ENCODE measurements around the gene IL16. TPM values are rescaled to one million over a fixed set of nuclear protein-coding genes. Genes with fewer than 3 reads are reported as not detected.

Gene IL16
- total and polyA plus RNA-seq, 7 experiments from 2014 or later: 125 to 547 (median 319) TPM

- ChIA-PET CTCF (interaction anchor here (0.8 kb wide), 1 partner anchor 9 kb away, joined by 7 read pairs; no protein-coding TSS in a partner anchor), POLR2A (no interaction called here)
- peaks cover 0 to 4% (median 0%) of the 10 kb centered on the region in 7 donors for H3K4me1 Mint-ChIP-seq
- no peak for ATAC-seq
- no peak for DNase-seq
- H3K9me3 ChIP-seq (ENCODE audit: control insufficient read depth in 2 of 3, low read length in 3 of 3): no peaks in the 10 kb centered on the region
- H3K27me3 ChIP-seq (ENCODE audit: control insufficient read depth in 2 of 2, insufficient read depth in 2 of 2, low read length in 2 of 2): no peaks in the 10 kb centered on the region
- H3K4me3 Mint-ChIP-seq: no peak overlapping the region
- no peak overlapping the region for H3K4me3 ChIP-seq (ENCODE audit: low read length)
- H3K4me1 ChIP-seq (ENCODE audit: control insufficient read depth in 2 of 2, insufficient read depth in 2 of 2, low read length in 2 of 2): no peaks in the 10 kb centered on the region
- no peak overlapping the region for H3K27ac ChIP-seq (ENCODE audit: low read depth, low read length)
- intact Hi-C loops (cut with micrococcal nuclease): loop anchor here in 1 of 2 donors (2.0 kb wide), 1 partner anchor 102 kb away; no protein-coding TSS in a partner anchor
- no peaks in the 10 kb centered on the region for H3K36me3 ChIP-seq (ENCODE audit: control insufficient read depth in 2 of 3, insufficient read depth in 3 of 3, low read length in 3 of 3)
- peaks cover 0 to 26% (median 14%) of the 10 kb centered on the region in 5 donors for H3K27me3 Mint-ChIP-seq
- H3K9me3 Mint-ChIP-seq: no peaks in the 10 kb centered on the region
- H3K36me3 Mint-ChIP-seq: no peaks in the 10 kb centered on the region
- H3K27ac Mint-ChIP-seq: no peak overlapping the region
Observed at GRCh38 chr15:81256916-81257315, 60.2 kb downstream of the IL16 start.

GRCh38 chr15:81257435-81257834 lies 60.8 kb downstream of the IL16 start:
- Histone ChIP-seq H3K27ac (ENCODE audit: low read depth, low read length) (no peak overlapping the region), H3K27me3 (ENCODE audit: control insufficient read depth in 2 of 2, insufficient read depth in 2 of 2, low read length in 2 of 2) (no peaks in the 10 kb centered on the region), H3K36me3 (ENCODE audit: control insufficient read depth in 2 of 3, insufficient read depth in 3 of 3, low read length in 3 of 3) (no peaks in the 10 kb centered on the region), H3K4me3 (ENCODE audit: low read length) (no peak overlapping the region), H3K4me1 (ENCODE audit: control insufficient read depth in 2 of 2, insufficient read depth in 2 of 2, low read length in 2 of 2) (no peaks in the 10 kb centered on the region), H3K9me3 (ENCODE audit: control insufficient read depth in 2 of 3, low read length in 3 of 3) (no peaks in the 10 kb centered on the region)
- CTCF ChIA-PET: no interaction called here
- Mint-ChIP-seq H3K27me3 (peaks cover 0 to 25% (median 10%) of the 10 kb centered on the region in 5 donors), H3K27ac (no peak overlapping the region), H3K9me3 (no peaks in the 10 kb centered on the region), H3K36me3 (no peaks in the 10 kb centered on the region), H3K4me1 (peaks cover 0 to 4% (median 0%) of the 10 kb centered on the region in 7 donors), H3K4me3 (no peak overlapping the region)
- ATAC-seq (no peak), DNase-seq (no peak)
- POLR2A ChIA-PET: no interaction called here
- intact Hi-C loops (cut with micrococcal nuclease): loop anchor here in 1 of 2 donors (2.0 kb wide), 1 partner anchor 103 kb away; no protein-coding TSS in a partner anchor

DNA sequence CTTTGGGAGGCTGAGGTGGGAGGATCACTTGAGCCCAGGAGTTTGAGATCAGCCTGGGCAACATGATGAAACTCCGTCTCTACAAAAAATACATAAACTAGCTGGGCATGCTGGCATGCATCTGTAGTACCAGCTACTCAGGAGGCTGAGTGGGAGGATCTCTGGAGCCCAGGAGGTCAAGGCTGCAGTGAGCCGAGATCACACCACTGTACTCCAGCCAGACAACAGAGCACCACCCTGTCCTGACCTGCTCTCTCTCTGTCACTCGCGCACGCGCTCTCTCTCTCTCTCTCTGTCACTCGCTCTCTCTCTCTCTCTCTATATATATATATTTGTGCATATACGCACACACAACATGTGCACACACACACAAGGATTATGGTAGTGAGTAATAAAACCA lies 61.8 kb downstream of the IL16 start:
- Histone ChIP-seq H3K27ac (ENCODE audit: low read depth, low read length) (no peak overlapping the region), H3K9me3 (ENCODE audit: control insufficient read depth in 2 of 3, low read length in 3 of 3) (no peaks in the 10 kb centered on the region), H3K4me3 (ENCODE audit: low read length) (no peak overlapping the region), H3K36me3 (ENCODE audit: control insufficient read depth in 2 of 3, insufficient read depth in 3 of 3, low read length in 3 of 3) (no peaks in the 10 kb centered on the region), H3K4me1 (ENCODE audit: control insufficient read depth in 2 of 2, insufficient read depth in 2 of 2, low read length in 2 of 2) (no peaks in the 10 kb centered on the region), H3K27me3 (ENCODE audit: control insufficient read depth in 2 of 2, insufficient read depth in 2 of 2, low read length in 2 of 2) (no peaks in the 10 kb centered on the region)
- Mint-ChIP-seq H3K4me3 (no peak overlapping the region), H3K36me3 (no peaks in the 10 kb centered on the region), H3K27ac (no peak overlapping the region), H3K4me1 (peaks cover 0 to 4% (median 0%) of the 10 kb centered on the region in 7 donors), H3K9me3 (no peaks in the 10 kb centered on the region), H3K27me3 (peaks cover 0 to 19% (median 10%) of the 10 kb centered on the region in 5 donors)
- DNase-seq (no peak), ATAC-seq (no peak)
- ChIA-PET POLR2A (no interaction called here), CTCF (no interaction called here)
- intact Hi-C loops (cut with micrococcal nuclease): no loop called here

DNA sequence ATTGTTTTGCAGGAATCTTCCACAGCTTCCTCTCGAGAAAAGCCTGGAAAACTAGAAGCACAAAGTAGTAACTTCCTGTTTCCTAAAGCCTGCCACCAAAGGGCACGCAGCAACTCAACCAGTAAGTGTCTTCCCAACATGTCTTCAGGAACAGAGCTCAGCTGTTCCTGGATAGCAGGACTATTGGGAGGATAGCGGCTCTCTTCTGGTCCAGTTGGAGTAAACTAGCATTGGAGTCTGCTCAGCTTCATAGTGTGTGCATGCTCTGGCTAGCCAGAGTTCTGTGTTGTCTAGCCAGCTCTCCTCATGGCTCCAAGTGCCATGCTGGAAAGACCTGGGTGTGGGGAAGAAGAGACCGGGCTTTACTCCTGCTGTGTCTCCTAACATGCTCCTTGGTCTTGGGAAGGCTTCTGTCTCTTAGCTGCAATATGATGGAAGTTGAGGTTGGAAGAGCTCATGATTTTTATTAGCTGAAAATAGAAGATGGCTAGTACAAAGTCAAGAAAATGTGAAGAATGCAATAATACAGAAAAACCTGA lies 63.1 kb downstream of the IL16 start:
- no peak overlapping the region for H3K4me3 ChIP-seq (ENCODE audit: low read length)
- DNase-seq (no peak), ATAC-seq (no peak)
- H3K36me3 ChIP-seq (ENCODE audit: control insufficient read depth in 2 of 3, insufficient read depth in 3 of 3, low read length in 3 of 3): no peaks in the 10 kb centered on the region
- H3K4me1 ChIP-seq (ENCODE audit: control insufficient read depth in 2 of 2, insufficient read depth in 2 of 2, low read length in 2 of 2): no peaks in the 10 kb centered on the region
- POLR2A ChIA-PET: interaction anchor here (0.7 kb wide), 1 partner anchor 653 kb away, joined by 3 read pairs; no protein-coding TSS in a partner anchor
- peaks cover 0 to 4% (median under 1%) of the 10 kb centered on the region in 7 donors for H3K4me1 Mint-ChIP-seq
- no peaks in the 10 kb centered on the region for H3K9me3 Mint-ChIP-seq
- no peaks in the 10 kb centered on the region for H3K36me3 Mint-ChIP-seq
- CTCF ChIA-PET: no interaction called here
- no peak overlapping the region for H3K27ac ChIP-seq (ENCODE audit: low read depth, low read length)
- peaks cover 4 to 24% (median 6%) of the 10 kb centered on the region in 5 donors for H3K27me3 Mint-ChIP-seq
- no peaks in the 10 kb centered on the region for H3K27me3 ChIP-seq (ENCODE audit: control insufficient read depth in 2 of 2, insufficient read depth in 2 of 2, low read length in 2 of 2)
- H3K4me3 Mint-ChIP-seq: no peak overlapping the region
- H3K9me3 ChIP-seq (ENCODE audit: control insufficient read depth in 2 of 3, low read length in 3 of 3): no peaks in the 10 kb centered on the region
- intact Hi-C loops (cut with micrococcal nuclease): loop anchor here (10.0 kb wide), 3 partner anchors 485 to 785 kb away; partner anchors contain the start of genes CEMIP (in 1 of the 2) and MEX3B (in 1 of the 2)
- H3K27ac Mint-ChIP-seq: no peak overlapping the region

- Mint-ChIP-seq H3K4me1 (peaks cover 6 to 18% (median 15%) of the 10 kb centered on the region in 7 donors), H3K36me3 (no peaks in the 10 kb centered on the region), H3K4me3 (no peak overlapping the region), H3K27ac (no peak overlapping the region), H3K27me3 (peaks cover 4 to 26% (median 10%) of the 10 kb centered on the region in 5 donors), H3K9me3 (no peaks in the 10 kb centered on the region)
- no peaks in the 10 kb centered on the region for H3K9me3 ChIP-seq (ENCODE audit: control insufficient read depth in 2 of 3, low read length in 3 of 3)
- H3K4me1 ChIP-seq (ENCODE audit: control insufficient read depth in 2 of 2, insufficient read depth in 2 of 2, low read length in 2 of 2): peaks cover 7 to 14% of the 10 kb centered on the region in 2 donors
- ChIA-PET POLR2A (interaction anchor here (0.5 kb wide), 1 partner anchor 25 kb away, joined by 3 read pairs; no protein-coding TSS in a partner anchor), CTCF (no interaction called here)
- no peak overlapping the region for H3K27ac ChIP-seq (ENCODE audit: low read depth, low read length)
- no peaks in the 10 kb centered on the region for H3K36me3 ChIP-seq (ENCODE audit: control insufficient read depth in 2 of 3, insufficient read depth in 3 of 3, low read length in 3 of 3)
- intact Hi-C loops (cut with micrococcal nuclease): loop anchor here (10.0 kb wide), 3 partner anchors 486 to 784 kb away; partner anchors contain the start of genes CEMIP (in 1 of the 2) and MEX3B (in 1 of the 2)
- DNase-seq (no peak), ATAC-seq (no peak)
- no peaks in the 10 kb centered on the region for H3K27me3 ChIP-seq (ENCODE audit: control insufficient read depth in 2 of 2, insufficient read depth in 2 of 2, low read length in 2 of 2)
- H3K4me3 ChIP-seq (ENCODE audit: low read length): no peak overlapping the region
Observed at GRCh38 chr15:81261172-81261811, 64.6 kb downstream of the IL16 start.

DNA sequence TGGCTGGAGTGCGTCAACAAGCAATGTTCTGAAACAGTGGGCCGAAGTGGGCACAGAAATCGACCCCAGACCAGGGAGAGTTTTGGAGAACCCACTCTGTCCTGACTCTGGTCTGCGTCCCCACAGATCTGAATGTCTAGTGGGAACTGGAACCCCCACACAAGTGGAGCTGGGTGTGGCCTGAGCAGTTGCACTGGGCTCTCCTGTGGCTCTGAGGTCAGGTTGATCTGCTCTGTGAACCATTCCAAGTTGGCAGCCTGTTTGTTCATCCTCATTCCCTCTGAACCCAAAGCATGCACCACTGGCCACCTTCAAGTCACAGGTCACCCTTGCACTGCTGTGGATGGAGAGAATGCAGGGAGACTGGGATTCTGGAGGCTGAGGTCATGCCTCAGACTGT lies 66.8 kb downstream of the IL16 start:
- Histone ChIP-seq H3K27ac (ENCODE audit: low read depth, low read length) (no peak overlapping the region), H3K36me3 (ENCODE audit: control insufficient read depth in 2 of 3, insufficient read depth in 3 of 3, low read length in 3 of 3) (no peaks in the 10 kb centered on the region), H3K27me3 (ENCODE audit: control insufficient read depth in 2 of 2, insufficient read depth in 2 of 2, low read length in 2 of 2) (no peaks in the 10 kb centered on the region), H3K4me1 (ENCODE audit: control insufficient read depth in 2 of 2, insufficient read depth in 2 of 2, low read length in 2 of 2) (peaks cover 9 to 15% of the 10 kb centered on the region in 2 donors), H3K4me3 (ENCODE audit: low read length) (no peak overlapping the region), H3K9me3 (ENCODE audit: control insufficient read depth in 2 of 3, low read length in 3 of 3) (no peaks in the 10 kb centered on the region)
- H3K27ac Mint-ChIP-seq: no peak overlapping the region
- intact Hi-C loops (cut with micrococcal nuclease): loop anchor here (10.0 kb wide), 3 partner anchors 489 to 781 kb away; partner anchors contain the start of genes CEMIP (in 1 of the 2) and MEX3B (in 1 of the 2)
- H3K27me3 Mint-ChIP-seq: peaks cover 0 to 16% (median 5%) of the 10 kb centered on the region in 5 donors
- H3K4me3 Mint-ChIP-seq: no peak overlapping the region
- H3K9me3 Mint-ChIP-seq: no peaks in the 10 kb centered on the region
- ATAC-seq: no peak
- POLR2A ChIA-PET: no interaction called here
- CTCF ChIA-PET: interaction anchor here (0.7 to 1.3 kb wide), 4 partner anchors 13 to 286 kb away, joined by 3 to 4 read pairs (median 3); partner anchors contain the start of gene STARD5
- H3K4me1 Mint-ChIP-seq: peaks cover 16 to 31% (median 28%) of the 10 kb centered on the region in 7 donors
- no peak for DNase-seq
- H3K36me3 Mint-ChIP-seq: no peaks in the 10 kb centered on the region
